Lung microvascular endothelial cell (primary cell): ENCODE data around the gene CITED2. TPM values are rescaled to one million over a fixed set of nuclear protein-coding genes. Genes with fewer than 3 reads are reported as not detected.
"Not testable (repeated sequence)": the region's sequence is repeated elsewhere in the genome, so short reads cannot be mapped to it uniquely, and the experiment has no call there.

Experiments used
- DNase-seq, 2 donors: peaks; one replicate each; pipeline versions ENCODE4 v3.0.0 to v3.0.0-alpha.2; 2010; ENCODE audit warnings: low read depth in 2 of 2
- total RNA-seq: library from RNA; depleted of rRNA; stranded (reverse); fragments of >200 nt; gene quantifications from 2 replicates; pipeline ENCODE4 v1.2.1, GENCODE V29; 2014

CITED2 gene, protein sequence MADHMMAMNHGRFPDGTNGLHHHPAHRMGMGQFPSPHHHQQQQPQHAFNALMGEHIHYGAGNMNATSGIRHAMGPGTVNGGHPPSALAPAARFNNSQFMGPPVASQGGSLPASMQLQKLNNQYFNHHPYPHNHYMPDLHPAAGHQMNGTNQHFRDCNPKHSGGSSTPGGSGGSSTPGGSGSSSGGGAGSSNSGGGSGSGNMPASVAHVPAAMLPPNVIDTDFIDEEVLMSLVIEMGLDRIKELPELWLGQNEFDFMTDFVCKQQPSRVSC
- total RNA-seq, result 10.7 and 15.9 TPM in 2 replicates

DNA sequence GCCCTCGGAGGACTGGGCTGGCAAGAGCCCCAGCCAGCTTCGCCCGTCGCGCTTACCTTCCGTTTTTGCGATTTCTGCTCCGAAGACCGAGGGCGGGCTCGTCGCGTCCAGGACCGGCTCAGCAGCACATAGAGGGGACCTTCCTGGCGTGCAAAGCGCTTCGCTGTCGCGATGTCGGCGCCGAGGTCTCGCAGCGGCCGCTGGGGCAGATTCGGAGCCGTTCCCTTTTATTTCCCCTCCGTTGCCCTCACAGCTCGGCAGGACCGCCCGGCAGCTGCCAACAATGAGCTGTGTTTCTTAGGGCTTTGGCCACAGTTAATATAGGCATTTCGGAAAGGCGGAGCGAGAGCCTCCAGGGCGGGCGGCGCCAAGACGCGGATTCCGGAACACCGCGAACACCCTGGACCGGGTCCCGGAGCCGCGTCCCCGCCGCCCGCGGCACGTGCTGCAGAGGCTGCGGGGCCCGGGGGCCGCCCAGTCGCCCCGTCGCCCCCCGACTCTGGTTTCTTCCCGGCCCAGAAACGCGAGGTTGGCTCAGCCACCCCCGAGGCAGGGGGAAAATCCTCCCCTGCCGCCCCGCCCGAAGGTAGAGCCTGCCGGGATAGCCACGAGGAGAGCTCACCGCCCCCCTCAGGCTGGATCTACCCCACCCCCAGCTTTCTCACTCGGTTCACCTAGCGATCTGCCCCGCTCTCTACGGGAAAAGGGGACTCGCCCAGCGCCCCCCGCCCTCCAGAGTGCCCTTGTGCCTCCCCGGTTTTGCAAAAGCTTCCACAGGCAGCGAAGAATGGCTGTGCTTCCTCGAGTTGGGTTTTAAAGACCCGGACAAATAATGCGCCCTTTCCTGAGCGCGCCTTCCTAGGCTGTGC is at the start of gene CITED2:
TSS of gene CITED2 (minus strand) at position 292 of the 869 bp plus-strand sequence. CDS start 704 bp downstream, outside the sequence.
- peak; percentile 97 for DNase-seq

DNA sequence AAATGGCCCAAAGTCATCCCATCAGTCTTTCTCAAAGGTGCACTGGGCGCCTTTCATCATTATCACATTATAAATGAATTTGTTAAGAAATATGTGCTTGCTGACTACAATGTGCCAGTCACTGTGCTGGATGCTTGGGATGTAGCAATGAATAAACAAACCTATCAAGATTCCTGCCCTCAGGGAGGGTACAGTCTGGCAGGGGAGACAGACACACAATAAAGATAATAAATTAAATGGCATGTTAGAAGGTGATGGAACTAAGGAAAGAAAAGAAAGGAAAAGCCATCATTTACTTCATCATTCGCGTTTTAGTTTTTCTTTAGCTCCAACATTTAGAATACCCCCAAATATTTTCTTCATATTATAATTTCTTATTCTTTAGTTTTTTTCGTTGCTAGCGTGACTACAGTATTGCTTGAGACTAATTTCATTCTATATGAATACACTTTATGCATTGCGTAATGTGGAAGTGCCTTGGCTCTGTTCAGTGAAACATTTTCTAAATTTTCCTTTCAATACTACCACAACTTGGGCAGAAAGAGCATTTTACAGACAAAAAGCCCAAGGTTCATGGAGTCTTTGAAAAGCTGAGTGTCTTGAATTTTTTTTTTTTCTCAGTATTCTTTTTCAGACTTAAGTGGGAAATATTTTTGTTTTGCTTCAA is 48.7 kb upstream of the CITED2 start:
- DNase-seq, result no peak

DNA sequence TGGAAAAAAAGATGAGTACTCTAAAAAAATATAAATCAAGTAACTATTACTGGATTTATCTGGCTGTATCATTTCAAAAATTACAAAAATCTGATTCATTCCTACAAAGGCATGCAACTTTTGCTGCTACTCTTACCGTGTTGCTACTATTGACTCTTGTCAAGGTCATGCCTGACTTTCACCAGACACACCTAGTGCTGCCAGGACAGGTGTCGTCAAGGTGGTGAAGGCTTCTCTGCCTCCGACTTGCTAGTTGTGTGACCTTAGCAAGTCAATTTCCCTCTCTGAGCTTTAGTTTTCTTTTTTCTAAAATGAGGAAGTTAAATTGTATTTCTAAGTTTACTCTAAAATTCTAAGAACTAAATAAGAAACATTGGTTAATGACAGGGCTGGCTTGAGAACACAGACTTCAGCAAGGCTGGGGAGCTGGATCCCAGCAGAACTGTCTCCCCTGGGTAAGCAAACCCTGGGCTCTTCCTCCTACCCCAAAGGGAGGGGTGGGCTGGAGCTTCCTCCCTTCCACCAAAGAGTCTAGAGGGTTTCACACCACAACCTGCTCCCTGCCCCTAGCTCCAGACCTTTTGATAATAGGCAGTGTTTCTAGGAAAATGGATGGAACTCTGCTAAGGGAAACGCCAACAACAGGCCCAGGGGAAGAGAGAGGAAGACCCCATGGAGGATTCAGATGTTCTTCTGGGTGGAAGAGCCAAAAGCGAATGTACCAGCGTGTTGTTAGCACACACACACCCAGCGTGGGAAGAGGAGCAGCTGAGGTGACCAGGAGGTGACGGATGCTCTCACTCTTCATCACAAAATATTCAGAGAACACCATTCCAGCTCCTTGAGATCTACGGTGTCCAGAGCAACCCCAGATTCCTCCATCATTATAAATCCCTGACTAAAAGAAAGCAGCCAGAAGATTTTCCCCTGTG is 47.9 kb upstream of the CITED2 start:
- no peak for DNase-seq

DNA sequence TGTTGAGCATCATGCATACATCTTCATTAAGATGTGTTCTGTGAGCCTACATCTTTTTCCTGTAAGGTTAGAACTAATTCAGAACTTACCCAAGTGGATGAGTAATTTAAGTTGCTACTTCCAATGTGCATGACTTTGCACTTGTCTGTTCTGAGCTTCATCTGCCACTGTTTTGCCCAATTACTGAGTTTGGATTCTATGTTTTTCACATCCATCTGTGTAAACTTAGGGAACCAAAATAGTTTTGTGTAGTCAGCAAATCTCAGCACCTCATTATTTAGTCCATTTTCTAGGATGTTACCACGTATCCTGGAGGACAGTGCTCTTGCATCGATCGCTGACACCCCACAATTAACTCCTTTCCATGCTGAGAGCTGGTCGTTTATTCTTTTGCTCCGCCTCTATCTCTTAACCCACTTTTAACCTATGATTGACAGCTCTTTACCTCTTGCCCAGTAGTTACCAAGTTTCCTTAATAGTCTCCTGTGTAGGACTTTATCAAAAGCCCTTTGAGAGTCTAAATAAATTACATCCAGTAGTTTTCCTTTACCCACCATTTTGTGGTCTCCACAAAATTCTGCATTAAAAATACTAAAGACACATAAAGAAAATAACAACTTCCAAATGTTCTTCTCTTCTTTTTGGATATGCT is 44.2 kb upstream of the CITED2 start:
- DNase-seq, result no peak

DNA sequence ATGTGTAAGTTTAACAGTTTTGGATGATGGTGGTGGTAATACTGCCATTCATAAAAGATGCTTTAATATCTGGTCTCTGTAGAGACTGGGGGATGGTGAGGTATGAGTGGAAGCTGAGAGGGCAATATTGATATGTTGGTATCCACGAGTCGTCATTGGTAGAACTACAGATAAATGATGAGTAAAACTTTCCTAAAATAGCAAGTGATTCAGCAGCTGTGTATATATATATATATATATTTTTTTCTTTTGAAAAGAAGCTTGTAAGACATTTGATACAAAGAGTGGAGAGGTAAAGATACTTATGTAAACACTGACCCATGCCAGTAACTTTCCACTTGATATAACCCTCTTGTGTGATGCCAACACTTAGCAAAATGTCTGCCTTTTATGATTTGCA is 41.7 kb upstream of the CITED2 start:
- DNase-seq, result no peak

DNA sequence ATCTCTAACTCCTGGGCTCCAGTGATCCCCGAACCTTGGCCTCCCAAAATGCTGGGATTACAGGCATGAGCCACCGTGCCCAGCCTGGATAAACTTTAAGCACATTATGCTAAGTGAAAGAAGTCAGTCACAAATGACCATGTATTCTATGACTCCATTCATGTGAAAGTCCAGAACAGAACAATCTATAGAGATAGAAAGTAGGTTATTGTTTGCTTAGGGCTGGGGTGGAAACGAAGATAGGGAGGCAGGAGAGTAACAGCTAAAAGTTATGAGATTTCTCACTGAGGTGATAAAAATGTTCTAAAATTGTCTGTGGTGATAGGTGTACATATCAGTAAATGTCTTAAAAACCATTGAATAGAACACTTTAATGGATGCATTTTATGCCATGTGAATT is 40.9 kb upstream of the CITED2 start:
- DNase-seq, result no peak

DNA sequence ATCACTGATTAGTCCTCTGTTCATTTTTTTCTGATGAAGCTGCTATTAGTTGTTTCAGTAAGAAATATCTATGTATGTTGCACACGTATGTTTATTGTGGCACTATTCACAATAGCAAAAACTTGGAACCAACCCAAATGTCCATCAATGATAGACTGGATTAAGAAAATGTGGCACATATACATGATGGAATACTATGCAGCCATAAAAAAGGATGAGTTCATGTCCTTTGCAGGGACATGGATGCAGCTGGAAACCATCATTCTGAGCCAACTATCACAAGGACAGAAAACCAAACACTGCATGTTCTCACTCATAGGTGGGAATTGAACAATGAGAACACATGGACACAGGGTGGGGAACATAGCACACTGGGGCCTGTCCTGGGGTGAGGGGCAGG is 37.7 kb upstream of the CITED2 start:
- not testable (repeated sequence) for DNase-seq

DNA sequence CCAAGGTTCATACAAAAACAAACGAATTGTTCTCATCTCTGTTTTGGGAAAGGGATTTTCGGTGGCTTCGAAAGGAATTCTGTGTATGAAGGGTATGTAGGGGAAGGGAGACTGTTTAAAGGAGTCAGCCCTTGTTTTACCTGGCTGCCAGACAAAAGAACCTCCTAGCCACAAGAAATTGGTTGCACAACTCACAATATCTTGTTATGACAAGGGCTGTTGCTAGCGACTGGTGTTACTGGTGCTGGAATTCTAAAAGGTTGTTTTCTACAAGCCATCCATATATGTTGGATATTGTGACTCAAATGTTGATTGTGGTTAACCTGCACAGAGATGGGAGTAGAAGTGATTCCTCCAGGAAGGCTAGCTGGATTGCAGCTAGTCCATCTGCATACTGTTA is 34.6 kb upstream of the CITED2 start:
- DNase-seq, result no peak

DNA sequence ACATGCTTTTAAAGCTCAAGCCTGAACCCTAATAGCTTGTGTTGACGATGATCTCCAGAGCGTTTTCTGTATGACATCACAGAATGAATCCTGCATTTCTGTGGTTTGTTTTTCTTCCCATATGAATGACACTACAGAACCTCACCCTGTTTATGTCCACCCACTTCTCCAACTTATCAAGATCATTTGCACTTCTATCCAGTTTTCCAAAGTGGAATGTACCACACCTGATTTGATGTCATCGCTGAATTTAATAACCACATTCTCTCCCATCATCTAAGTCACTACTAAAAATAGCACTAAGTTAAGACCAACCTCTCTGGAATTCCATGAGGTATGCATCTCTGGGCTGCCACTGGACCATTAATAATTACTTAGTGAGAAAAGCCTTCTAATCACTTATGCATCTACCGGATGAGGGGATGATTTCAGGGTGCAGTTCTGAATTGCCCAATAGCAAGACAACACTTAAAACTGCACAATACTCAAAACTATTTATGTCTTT is 33.3 kb upstream of the CITED2 start:
- peak in 1 of 2 donors; percentile 59 for DNase-seq

DNA sequence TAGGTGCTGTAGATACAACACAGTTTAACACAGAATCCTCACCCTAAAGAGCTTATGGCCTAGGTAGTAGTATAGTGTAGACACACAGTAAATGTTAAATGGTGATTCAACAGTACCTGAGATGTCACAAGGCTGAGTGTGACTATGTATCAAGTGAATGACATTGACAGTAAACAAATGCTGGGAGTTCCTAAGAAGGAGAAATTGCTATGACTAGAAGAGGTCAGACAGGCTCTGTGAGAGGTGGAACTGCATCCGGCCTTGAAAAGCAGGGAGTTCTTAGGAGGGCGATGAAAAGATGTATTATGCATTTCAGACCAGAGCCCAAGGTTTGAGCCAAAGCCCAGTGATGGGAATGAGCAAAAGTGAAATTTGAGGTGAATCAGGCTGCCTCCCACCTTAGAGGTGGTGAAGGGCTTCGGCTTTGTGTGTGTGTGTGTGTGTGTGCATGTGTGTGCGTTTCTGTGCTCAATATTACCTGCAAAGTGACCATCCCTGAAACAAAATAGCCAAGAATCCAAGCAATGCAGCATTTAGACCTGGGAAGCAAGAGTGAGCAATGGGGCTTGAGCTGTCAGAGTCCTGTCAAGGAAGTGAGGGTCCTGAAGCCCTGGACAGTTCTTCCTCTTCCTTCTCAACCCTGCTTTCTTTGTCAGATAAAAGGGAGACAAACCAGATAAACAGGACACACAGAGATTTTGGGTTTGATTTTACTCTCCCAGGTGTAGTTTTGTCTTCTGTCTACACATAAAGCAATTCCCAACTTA is 32.3 kb upstream of the CITED2 start:
- DNase-seq, result no peak

DNA sequence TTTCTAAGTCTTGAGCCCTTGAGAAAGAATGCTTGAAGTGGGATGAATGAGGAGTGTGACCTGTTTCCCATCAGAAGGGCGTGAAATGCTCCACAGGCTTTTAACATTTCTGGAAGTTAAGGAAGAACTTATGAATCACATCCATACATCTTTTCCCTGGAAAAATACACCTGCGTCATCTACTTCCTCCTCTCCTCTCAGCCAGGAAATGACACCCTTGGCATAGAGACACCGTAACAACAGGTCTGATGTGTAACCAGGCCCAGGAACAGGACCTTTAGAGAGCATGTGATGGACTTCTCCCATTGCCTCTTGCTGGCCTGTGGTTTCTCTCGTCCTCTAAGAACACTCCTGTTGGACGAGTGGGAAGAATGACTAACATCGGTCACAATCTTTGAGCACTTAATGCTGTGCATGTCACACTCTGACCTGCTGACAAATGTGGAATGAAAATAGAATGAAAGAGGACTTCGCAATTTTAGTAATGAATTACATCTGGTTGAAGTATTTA is 28.5 kb upstream of the CITED2 start:
- DNase-seq, result peak; percentile 93 to 95

DNA sequence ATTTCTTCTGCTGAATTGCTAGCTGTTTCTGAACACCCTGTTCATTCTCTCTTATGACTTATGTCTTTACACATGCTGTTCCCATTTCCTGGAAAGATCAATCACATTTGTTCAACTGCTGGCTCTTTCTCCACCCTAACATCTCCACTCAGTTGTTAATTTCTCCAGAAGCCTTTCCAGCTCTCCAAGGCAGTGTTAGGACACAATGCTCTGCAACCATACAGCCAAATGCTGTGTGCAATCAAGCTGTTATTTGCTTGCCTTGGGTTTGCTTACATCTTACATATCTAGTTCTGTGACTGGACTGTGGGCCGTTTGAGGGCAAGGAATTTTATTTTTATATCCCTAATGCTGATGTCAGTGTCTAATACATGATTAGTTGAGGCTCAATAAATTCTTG is 24.2 kb upstream of the CITED2 start:
- DNase-seq, result no peak

DNA sequence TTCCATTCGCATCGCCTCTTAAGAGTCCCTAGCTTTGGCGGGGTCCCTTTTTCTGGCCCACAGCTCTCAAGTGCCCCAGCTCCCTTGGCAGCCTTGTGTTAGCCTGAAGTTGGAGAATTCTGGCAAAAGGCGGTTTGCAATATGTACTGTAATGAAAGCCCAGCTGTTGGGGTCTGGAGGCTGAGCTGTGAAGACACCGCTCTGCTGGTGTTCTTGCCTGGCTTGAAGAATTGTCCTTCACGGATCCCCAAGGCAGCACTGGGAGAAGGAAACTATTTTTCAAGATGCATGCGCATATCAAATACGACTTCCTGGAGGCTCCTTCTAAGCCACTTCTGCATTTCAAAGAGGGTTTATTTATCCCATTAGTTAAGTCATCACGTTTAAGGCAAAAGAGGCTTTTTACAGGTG is 21.4 kb upstream of the CITED2 start:
- DNase-seq, result no peak

DNA sequence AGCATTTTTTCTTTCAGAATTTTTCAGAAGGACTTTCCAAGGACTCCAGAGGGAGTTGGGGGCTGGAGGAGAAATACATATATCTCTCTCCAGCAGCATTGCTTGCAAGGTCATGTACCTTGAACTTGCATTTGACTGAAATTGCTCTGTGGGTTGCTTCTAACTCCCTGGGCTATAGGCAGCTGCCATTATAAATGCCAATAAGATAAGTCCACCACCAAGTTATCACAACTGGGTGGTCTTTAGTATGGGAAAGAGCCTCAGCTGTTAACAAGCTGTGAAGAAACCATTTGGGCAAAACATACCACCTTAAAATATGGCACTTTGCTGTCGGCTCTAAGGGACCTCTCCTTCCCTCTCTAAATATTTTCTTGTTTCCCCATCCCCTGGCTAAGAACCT is 20.9 kb upstream of the CITED2 start:
- DNase-seq, result no peak

DNA sequence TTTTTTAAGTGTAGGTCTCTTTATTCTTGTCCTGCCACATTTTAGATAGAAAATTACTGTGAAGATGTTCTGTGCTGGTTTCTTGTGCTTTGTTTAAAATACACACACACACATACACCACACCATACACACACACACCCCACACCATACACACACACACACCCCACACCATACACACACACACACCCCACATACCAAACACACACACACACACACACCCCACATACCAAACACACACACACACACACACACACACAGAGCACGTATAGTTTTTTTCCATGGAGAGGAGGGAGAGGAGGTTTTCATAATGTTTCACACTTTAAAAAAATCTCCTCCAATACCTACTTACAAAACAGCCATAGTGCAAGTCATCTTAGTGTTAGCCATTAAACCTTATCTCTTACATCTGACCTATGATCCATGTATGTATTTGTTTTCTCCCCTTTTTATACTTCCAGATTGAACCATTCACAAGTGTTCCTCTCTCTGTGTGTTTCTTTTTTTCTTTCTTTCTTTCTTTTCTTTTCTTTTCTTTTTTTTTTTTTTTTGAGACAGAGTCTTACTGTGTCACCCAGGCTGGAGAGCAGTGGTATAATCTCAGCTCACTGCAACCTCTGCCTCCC is 19.7 kb upstream of the CITED2 start:
- no peak for DNase-seq

DNA sequence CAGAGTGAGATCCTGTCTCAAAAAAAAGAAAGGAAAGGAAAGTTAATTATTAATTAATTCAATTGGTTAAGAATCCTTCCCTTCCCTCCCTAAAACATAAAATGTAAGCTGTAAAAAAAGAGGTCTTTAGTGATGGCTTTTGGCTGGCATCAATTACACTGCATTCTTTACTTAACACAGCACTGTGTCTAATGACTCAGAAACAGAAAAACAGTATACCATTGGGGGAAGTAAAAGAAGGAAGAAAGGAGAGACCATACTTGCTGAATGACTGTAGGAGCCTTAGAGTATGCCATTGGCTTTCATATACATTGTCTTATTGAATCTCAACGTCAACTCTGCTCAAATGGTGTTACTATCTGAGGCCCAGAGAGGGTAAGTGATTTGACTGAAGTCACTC is 18.3 kb upstream of the CITED2 start:
- no peak for DNase-seq

DNA sequence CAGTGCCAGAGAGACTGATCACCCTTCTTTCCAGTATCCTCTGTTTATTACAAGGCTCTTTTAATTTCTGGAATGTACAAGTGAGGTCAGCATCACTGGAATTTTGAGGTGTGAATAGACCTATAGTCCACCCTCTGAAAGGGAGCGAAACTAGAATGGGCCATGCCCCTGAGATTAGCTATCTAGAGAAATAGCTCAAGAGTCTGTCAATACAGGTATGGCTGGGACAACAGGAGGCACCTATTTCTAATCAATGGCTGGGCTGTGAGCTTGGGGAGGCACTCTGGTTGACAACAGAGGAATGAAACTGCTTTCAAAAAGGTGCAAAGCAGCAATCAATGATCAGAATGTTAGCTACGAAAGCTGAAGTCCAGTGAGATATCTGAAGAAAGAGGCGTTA is 17.3 kb upstream of the CITED2 start:
- no peak for DNase-seq

DNA sequence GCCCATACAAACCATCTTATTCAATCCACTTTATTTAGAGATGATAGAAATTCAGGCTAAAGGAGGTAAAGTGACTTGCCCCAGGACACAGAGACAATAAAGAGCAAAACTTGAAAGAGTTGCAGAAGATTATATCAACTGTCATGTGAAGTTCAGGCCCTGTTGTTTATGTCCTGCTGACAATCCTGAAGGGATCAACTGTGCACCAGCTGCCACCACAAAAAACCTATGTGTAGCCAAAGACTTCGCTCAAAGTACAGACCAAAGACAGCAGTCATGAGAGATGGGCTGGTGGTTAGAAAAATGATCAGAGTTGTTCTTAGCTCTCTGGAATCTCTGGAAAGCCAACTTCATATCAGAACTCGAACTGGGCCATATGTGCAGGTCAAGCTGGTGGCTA is 16.0 kb upstream of the CITED2 start:
- DNase-seq, result no peak

DNA sequence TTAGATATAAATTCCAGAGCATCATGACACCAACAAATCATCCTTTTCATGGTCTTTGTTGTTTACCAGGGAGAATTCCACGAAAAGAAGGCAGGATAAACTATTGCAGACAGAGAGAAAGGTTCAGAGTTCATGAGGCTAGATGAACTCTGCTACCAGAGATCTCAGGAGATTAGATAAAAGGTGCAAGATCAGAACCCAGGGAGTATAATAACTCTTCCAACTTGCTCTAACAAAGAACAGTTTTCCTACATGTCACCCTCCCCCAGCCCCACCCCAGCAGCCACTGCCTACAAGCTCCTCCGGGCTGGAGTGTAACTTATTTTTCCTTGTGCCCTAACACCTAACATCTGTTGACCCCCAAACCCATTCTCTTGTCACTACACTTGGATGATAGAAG is 13.9 kb upstream of the CITED2 start:
- DNase-seq, result no peak
